SK-N-SH (cell line): ENCODE measurements around the gene PGAP2.

Experiments used
- CTCF ChIP-seq: fragments of 200-600 bp; sonication (generic); IDR thresholded peaks from 2 replicates; pipeline ENCODE4 v1.6.1; 2017; ENCODE audit warnings: antibody characterized with exemption, mild to moderate bottlenecking, moderate library complexity
- JUND ChIP-seq: IDR thresholded peaks from 2 replicates; pipeline ENCODE4 v1.4.0; 2012
- MAX ChIP-seq: IDR thresholded peaks from 2 replicates; pipeline ENCODE4 v1.4.0; 2012; ENCODE audit warnings: low read depth
- MEF2A ChIP-seq: IDR thresholded peaks from 2 replicates; pipeline ENCODE4 v1.4.0; 2012; ENCODE audit warnings: low read depth, borderline replicate concordance
- MXI1 ChIP-seq: IDR thresholded peaks from 2 replicates; pipeline ENCODE4 v1.6.1; 2012; ENCODE audit warnings: mild to moderate bottlenecking, low read depth, low read length, improper control_type of control experiment
- POLR2AphosphoS5 ChIP-seq: IDR thresholded peaks from 2 replicates; pipeline ENCODE4 v1.6.1; 2012; ENCODE audit warnings: low read depth, low read length
- RAD21 ChIP-seq: IDR thresholded peaks from 2 replicates; pipeline ENCODE4 v1.6.1; 2012; ENCODE audit warnings: mild to moderate bottlenecking, low read length
- RXRA ChIP-seq: IDR thresholded peaks from 2 replicates; pipeline ENCODE4 v1.4.0; 2012; ENCODE audit warnings: low read depth, mild to moderate bottlenecking, borderline replicate concordance
- SIN3A ChIP-seq: IDR thresholded peaks from 2 replicates; pipeline ENCODE4 v1.6.1; 2012; ENCODE audit warnings: low read depth, mild to moderate bottlenecking, low read length, moderate library complexity, borderline replicate concordance
- TAF1 ChIP-seq: IDR thresholded peaks from 2 replicates; pipeline ENCODE4 v1.6.1; 2012; ENCODE audit warnings: low read depth, mild to moderate bottlenecking, low read length, moderate library complexity, borderline replicate concordance
- USF2 ChIP-seq: fragments of 150-350 bp; IDR thresholded peaks from 2 replicates; pipeline ENCODE4 v1.6.1; 2017; ENCODE audit warnings: antibody characterized with exemption, low read length, low read depth, borderline replicate concordance
- ZBTB33 ChIP-seq: IDR thresholded peaks from 2 replicates; pipeline ENCODE4 v1.4.0; 2012; ENCODE audit warnings: low read depth, borderline replicate concordance

GRCh38 chr11:3781423-3781822, 26.9 kb upstream of the PGAP2 start:
- TF ChIP-seq CTCF (no peak), POLR2AphosphoS5 (no peak), USF2 (no peak), MXI1 (no peak), SIN3A (no peak), RAD21 (no peak), MAX (no peak), JUND (no peak), ZBTB33 (no peak), TAF1 (no peak), RXRA (no peak), MEF2A (no peak)
